ENCODE data around the gene MICAL2.

DNA sequence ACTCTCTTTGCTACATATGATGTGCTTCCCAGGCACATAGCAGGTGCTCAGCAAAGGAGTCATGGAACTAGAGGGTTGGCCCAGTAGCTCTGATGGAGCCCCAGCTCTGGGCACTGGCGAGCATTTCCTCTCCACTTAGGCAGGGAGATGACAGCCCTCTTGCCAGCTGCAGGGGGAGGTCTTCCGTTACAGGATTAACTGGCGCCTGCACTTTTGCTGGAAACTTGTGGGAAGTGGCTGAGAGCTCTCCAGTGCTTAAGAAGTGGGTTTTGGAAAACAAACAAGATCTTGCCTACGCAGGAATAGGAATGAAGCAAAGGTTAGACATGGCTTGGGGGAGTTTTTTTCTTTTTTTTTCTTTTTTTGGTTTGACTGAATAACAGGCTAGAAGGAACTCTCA, 75.5 kb downstream of the MICAL2 start:
- TF ChIP-seq ETV6 (conservative IDR thresholded peaks at IDR 0.05 in 1 of 2, IDR thresholded peaks at IDR 0.05 in 1 of 2; ENCODE audit: borderline replicate concordance in 1 of 2, low read depth in 1 of 2) (no peak), EZH2 (IDR thresholded peaks at IDR 0.05; ENCODE audit: borderline replicate concordance, control insufficient read depth, low read depth, low read length) (no peak), ZNF24 (IDR thresholded peaks at IDR 0.05) (no peak), DPF2 (IDR thresholded peaks at IDR 0.05) (no peak), JUND (IDR thresholded peaks at IDR 0.05; ENCODE audit: low read depth, low read length) (no peak), MYC (IDR thresholded peaks at IDR 0.05; ENCODE audit: insufficient read depth, insufficient read length, insufficient replicate concordance, low read length, severe bottlenecking) (no peak), HDAC2 (IDR thresholded peaks at IDR 0.05) (no peak), KDM1A (IDR thresholded peaks at IDR 0.05; ENCODE audit: borderline replicate concordance) (no peak), EP300 (IDR thresholded peaks at IDR 0.05; ENCODE audit: borderline replicate concordance in 1 of 2, control insufficient read depth in 1 of 2, low read depth in 2 of 2, low read length in 2 of 2) (no peak), SREBF1 (IDR thresholded peaks at IDR 0.05; ENCODE audit: low read length) (no peak), EGR1 (IDR thresholded peaks at IDR 0.05; ENCODE audit: borderline replicate concordance in 1 of 2, low read depth in 2 of 2, low read length in 2 of 2) (no peak), POLR2AphosphoS2 (IDR thresholded peaks at IDR 0.05; ENCODE audit: low read depth, low read length) (no peak), TAF1 (IDR thresholded peaks at IDR 0.05; ENCODE audit: borderline replicate concordance, low read depth, low read length) (no peak)
